HG03521 (cell line): ENCODE measurements around the gene PALLD.
"Not testable (repeated sequence)": the region's sequence is repeated elsewhere in the genome, so short reads cannot be mapped to it uniquely, and the experiment has no call there.

Experiments
- ATAC-seq: cut with Tn5 transposase; IDR thresholded peaks from one replicate; pipeline ENCODE4 v1.9.1; 2021; ENCODE audit warnings: mild to moderate bottlenecking, moderate library complexity; ENCODE audit not compliant: unreplicated experiment

The PALLD gene

GRCh38 chr4:168490711-168491110, 6.1 kb upstream of the PALLD start:
- ATAC-seq = no peak

GRCh38 chr4:168491563-168491962, 5.3 kb upstream of the PALLD start:
- ATAC-seq = no peak

- no peak for ATAC-seq
These were observed 1.4 kb downstream of the PALLD start for GRCh38 chr4:168498251-168498650.

- no peak for ATAC-seq
These were observed 2.4 kb downstream of the PALLD start for GRCh38 chr4:168499241-168499640.

GRCh38 chr4:168501407-168501806, 4.6 kb downstream of the PALLD start:
- ATAC-seq = no peak

GRCh38 chr4:168502861-168503260, 6.0 kb downstream of the PALLD start:
- ATAC-seq = no peak

GRCh38 chr4:168503652-168504362, 7.0 kb downstream of the PALLD start:
- ATAC-seq = no peak

GRCh38 chr4:168504526-168504925, 7.7 kb downstream of the PALLD start:
- no peak for ATAC-seq

- ATAC-seq = no peak
These were observed 9.2 kb downstream of the PALLD start for GRCh38 chr4:168506014-168506413.

GRCh38 chr4:168507178-168507815, 10.4 kb downstream of the PALLD start:
- ATAC-seq = no peak

- ATAC-seq = no peak
These were observed 11.8 kb downstream of the PALLD start for GRCh38 chr4:168508683-168509082.

- ATAC-seq = no peak
These were observed 12.9 kb downstream of the PALLD start for GRCh38 chr4:168509786-168510185.

GRCh38 chr4:168511780-168512489, 15.1 kb downstream of the PALLD start:
- no peak for ATAC-seq

- not testable (repeated sequence) for ATAC-seq
These were observed 17.0 kb downstream of the PALLD start for GRCh38 chr4:168513826-168514225.

GRCh38 chr4:168514249-168514852, 17.5 kb downstream of the PALLD start:
- no peak for ATAC-seq

- no peak for ATAC-seq
These were observed 18.6 kb downstream of the PALLD start for GRCh38 chr4:168515222-168516011.

GRCh38 chr4:168516841-168517240, 20.0 kb downstream of the PALLD start:
- ATAC-seq = no peak

- ATAC-seq = no peak
These were observed 22.7 kb downstream of the PALLD start for GRCh38 chr4:168519576-168519975.

GRCh38 chr4:168521721-168522120, 24.9 kb downstream of the PALLD start:
- no peak for ATAC-seq

GRCh38 chr4:168522356-168522755, 25.5 kb downstream of the PALLD start:
- no peak for ATAC-seq
